Measurements from ENCODE around the gene PON1. TPM values are rescaled to one million over a fixed set of nuclear protein-coding genes. Genes with fewer than 3 reads are reported as not detected.

PON1 gene
- total RNA-seq, 2 donors from 2014 or later: not detected

GRCh38 chr7:95335093-95335492 lies 10.8 kb upstream of the PON1 start:
- TF ChIP-seq CTCF (IDR thresholded peaks at IDR 0.05): no peak
- Histone ChIP-seq H3K27me3 (replicated peaks; ENCODE audit: insufficient read depth) (no peaks in the 10 kb centered on the region), H3K4me1 (ENCODE audit: control insufficient read depth in 1 of 2, low read depth in 2 of 2) (peaks cover 0 to 4% of the 10 kb centered on the region in 2 donors), H3K9me3 (no peaks in the 10 kb centered on the region), H3K4me3 (no peak overlapping the region), H3K36me3 (no peaks in the 10 kb centered on the region), H3K27ac (no peak overlapping the region)
- DNase-seq (ENCODE audit: low spot score) (no peak), ATAC-seq (ENCODE audit: insufficient number of reproducible peaks, low FRiP score, low read depth) (no peak)

- H3K27me3 ChIP-seq (replicated peaks; ENCODE audit: insufficient read depth): no peaks in the 10 kb centered on the region
- H3K27ac ChIP-seq: no peak overlapping the region
- H3K4me3 ChIP-seq: no peak overlapping the region
- H3K36me3 ChIP-seq: no peaks in the 10 kb centered on the region
- no peaks in the 10 kb centered on the region for H3K9me3 ChIP-seq
- no peak for TF ChIP-seq CTCF (IDR thresholded peaks at IDR 0.05)
- no peak for DNase-seq (ENCODE audit: low spot score)
- H3K4me1 ChIP-seq (ENCODE audit: control insufficient read depth in 1 of 2, low read depth in 2 of 2): peaks cover 0 to 6% of the 10 kb centered on the region in 2 donors
- no peak for ATAC-seq (ENCODE audit: insufficient number of reproducible peaks, low FRiP score, low read depth)
Measured at GRCh38 chr7:95334447-95334846, 10.1 kb upstream of the PON1 start.

GRCh38 chr7:95330961-95331337 lies 6.6 kb upstream of the PON1 start:
- H3K27ac ChIP-seq: no peak overlapping the region
- DNase-seq (ENCODE audit: low spot score) (no peak), ATAC-seq (ENCODE audit: insufficient number of reproducible peaks, low FRiP score, low read depth) (no peak)
- TF ChIP-seq CTCF (IDR thresholded peaks at IDR 0.05): no peak
- H3K36me3 ChIP-seq: no peaks in the 10 kb centered on the region
- H3K4me1 ChIP-seq (ENCODE audit: control insufficient read depth in 1 of 2, low read depth in 2 of 2): peaks cover 0 to 6% of the 10 kb centered on the region in 2 donors
- peak overlapping the region; percentile 60 for H3K4me3 ChIP-seq
- H3K9me3 ChIP-seq: no peaks in the 10 kb centered on the region
- no peaks in the 10 kb centered on the region for H3K27me3 ChIP-seq (replicated peaks; ENCODE audit: insufficient read depth)

GRCh38 chr7:95330204-95330960 lies 6.0 kb upstream of the PON1 start:
- H3K36me3 ChIP-seq: no peaks in the 10 kb centered on the region
- peaks cover 0 to 6% of the 10 kb centered on the region in 2 donors for H3K4me1 ChIP-seq (ENCODE audit: control insufficient read depth in 1 of 2, low read depth in 2 of 2)
- no peak for TF ChIP-seq CTCF (IDR thresholded peaks at IDR 0.05)
- DNase-seq (ENCODE audit: low spot score) (no peak), ATAC-seq (ENCODE audit: insufficient number of reproducible peaks, low FRiP score, low read depth) (no peak)
- no peaks in the 10 kb centered on the region for H3K9me3 ChIP-seq
- H3K27me3 ChIP-seq (replicated peaks; ENCODE audit: insufficient read depth): no peaks in the 10 kb centered on the region
- peak overlapping the region; percentile 60 for H3K4me3 ChIP-seq
- H3K27ac ChIP-seq: no peak overlapping the region

- DNase-seq (ENCODE audit: low spot score): no peak
- H3K36me3 ChIP-seq: no peaks in the 10 kb centered on the region
- H3K4me3 ChIP-seq: no peak overlapping the region
- ATAC-seq (ENCODE audit: insufficient number of reproducible peaks, low FRiP score, low read depth): no peak
- no peak overlapping the region for H3K27ac ChIP-seq
- no peaks in the 10 kb centered on the region for H3K9me3 ChIP-seq
- H3K4me1 ChIP-seq (ENCODE audit: control insufficient read depth in 1 of 2, low read depth in 2 of 2): peaks cover 0 to 6% of the 10 kb centered on the region in 2 donors
- no peak for TF ChIP-seq CTCF (IDR thresholded peaks at IDR 0.05)
- H3K27me3 ChIP-seq (replicated peaks; ENCODE audit: insufficient read depth): no peaks in the 10 kb centered on the region
Measured at GRCh38 chr7:95327356-95327755, 3.0 kb upstream of the PON1 start.

Data from thoracic aorta (tissue), 2 donors.